ENCODE data around the gene RNF7. TPM values are rescaled to one million over a fixed set of nuclear protein-coding genes. Genes with fewer than 3 reads are reported as not detected.

Gene RNF7
- total RNA-seq, 1 donor, result 57.0 TPM

DNA sequence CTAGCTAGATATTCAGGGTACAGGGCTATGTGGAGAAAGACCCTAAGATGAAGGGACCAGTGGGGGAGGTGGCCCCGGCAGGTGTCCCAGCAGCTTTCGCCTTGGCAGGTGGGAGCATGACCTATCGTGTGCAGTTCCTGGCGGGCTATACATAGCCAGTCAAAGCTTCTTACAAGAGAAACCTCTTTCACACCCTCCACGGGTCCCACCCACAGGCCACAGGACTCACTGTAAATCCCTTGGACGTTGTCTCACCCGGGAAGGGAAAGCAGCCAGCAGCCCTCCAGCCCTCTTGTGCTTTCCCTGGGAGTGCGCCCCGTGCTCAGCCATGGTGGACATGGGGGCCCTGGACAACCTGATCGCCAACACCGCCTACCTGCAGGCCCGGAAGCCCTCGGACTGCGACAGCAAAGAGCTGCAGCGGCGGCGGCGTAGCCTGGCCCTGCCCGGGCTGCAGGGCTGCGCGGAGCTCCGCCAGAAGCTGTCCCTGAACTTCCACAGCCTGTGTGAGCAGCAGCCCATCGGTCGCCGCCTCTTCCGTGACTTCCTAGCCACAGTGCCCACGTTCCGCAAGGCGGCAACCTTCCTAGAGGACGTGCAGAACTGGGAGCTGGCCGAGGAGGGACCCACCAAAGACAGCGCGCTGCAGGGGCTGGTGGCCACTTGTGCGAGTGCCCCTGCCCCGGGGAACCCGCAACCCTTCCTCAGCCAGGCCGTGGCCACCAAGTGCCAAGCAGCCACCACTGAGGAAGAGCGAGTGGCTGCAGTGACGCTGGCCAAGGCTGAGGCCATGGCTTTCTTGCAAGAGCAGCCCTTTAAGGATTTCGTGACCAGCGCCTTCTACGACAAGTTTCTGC, 40.1 kb downstream of the RNF7 start:
- no peak for DNase-seq (ENCODE audit: low read depth)
- H3K4me3 ChIP-seq (ENCODE audit: low read depth, low read length), result no peak overlapping the region
- TF ChIP-seq CTCF (IDR thresholded peaks at IDR 0.05; ENCODE audit: insufficient read depth, low read depth, low read length), result no peak

- H3K4me3 ChIP-seq (ENCODE audit: low read depth, low read length), result no peak overlapping the region
- DNase-seq (ENCODE audit: low read depth), result no peak
- no peak for TF ChIP-seq CTCF (IDR thresholded peaks at IDR 0.05; ENCODE audit: insufficient read depth, low read depth, low read length)
Measured at GRCh38 chr3:141779667-141780066, 41.6 kb downstream of the RNF7 start.

- peak; percentile 44 for DNase-seq (ENCODE audit: low read depth)
- H3K4me3 ChIP-seq (ENCODE audit: low read depth, low read length), result no peak overlapping the region
- peak; percentile 32 for TF ChIP-seq CTCF (IDR thresholded peaks at IDR 0.05; ENCODE audit: insufficient read depth, low read depth, low read length)
Measured at GRCh38 chr3:141782386-141782932, 44.4 kb downstream of the RNF7 start.

GRCh38 chr3:141783632-141784031, 45.5 kb downstream of the RNF7 start:
- no peak for DNase-seq (ENCODE audit: low read depth)
- no peak for TF ChIP-seq CTCF (IDR thresholded peaks at IDR 0.05; ENCODE audit: insufficient read depth, low read depth, low read length)
- H3K4me3 ChIP-seq (ENCODE audit: low read depth, low read length), result no peak overlapping the region

DNA sequence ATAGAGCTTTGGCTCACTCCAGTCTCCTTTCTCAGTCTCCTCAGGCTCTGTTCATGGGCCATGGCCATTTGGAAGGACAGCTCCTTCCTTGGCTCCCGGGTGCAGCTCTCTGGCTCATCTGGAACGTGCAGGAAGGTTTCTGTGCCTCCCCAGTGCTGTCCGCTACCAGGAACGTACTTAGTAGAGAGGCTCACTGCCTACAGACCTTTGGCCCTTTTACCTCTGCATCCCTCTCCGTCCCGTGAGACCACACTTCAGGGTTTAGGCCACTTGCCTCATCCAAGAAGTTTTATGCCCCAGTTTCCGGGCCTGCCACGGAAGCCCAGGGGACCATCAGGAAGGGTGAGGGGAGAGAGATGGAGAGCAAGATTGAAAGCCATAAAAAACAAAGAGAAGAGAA, 46.0 kb downstream of the RNF7 start:
- no peak overlapping the region for H3K4me3 ChIP-seq (ENCODE audit: low read depth, low read length)
- DNase-seq (ENCODE audit: low read depth), result no peak
- no peak for TF ChIP-seq CTCF (IDR thresholded peaks at IDR 0.05; ENCODE audit: insufficient read depth, low read depth, low read length)

GRCh38 chr3:141784531-141784930, 46.4 kb downstream of the RNF7 start:
- TF ChIP-seq CTCF (IDR thresholded peaks at IDR 0.05; ENCODE audit: insufficient read depth, low read depth, low read length), result no peak
- no peak overlapping the region for H3K4me3 ChIP-seq (ENCODE audit: low read depth, low read length)
- DNase-seq (ENCODE audit: low read depth), result no peak
